Fibroblast of the aortic adventitia (primary cell): ENCODE data around the gene SLX9. TPM values are rescaled to one million over a fixed set of nuclear protein-coding genes. Genes with fewer than 3 reads are reported as not detected.

Source experiments
- DNase-seq: peaks from one replicate; pipeline ENCODE4 v3.0.0-alpha.2; 2010; ENCODE audit warnings: low read depth
- H3K4me3 ChIP-seq: 2 replicates; pipeline ENCODE4 v1.5.1; 2011; ENCODE audit warnings: low read depth, mild to moderate bottlenecking, control low read depth, low read length, moderate library complexity
- total RNA-seq: library from RNA; depleted of rRNA; stranded (reverse); fragments of >200 nt; gene quantifications from 2 replicates; pipeline ENCODE4 v1.2.3, GENCODE V29; 2012; ENCODE audit warnings: low replicate concordance
- TF ChIP-seq, protein P1 (sequence below): IDR thresholded peaks from 2 replicates; pipeline ENCODE4 v1.5.1; 2011; ENCODE audit warnings: mild to moderate bottlenecking, low read length, control low read depth, inconsistent platforms; ENCODE audit not compliant: insufficient read depth

Gene SLX9
- total RNA-seq, 1 donor, result 6.0 TPM

- DNase-seq, result no peak
- TF ChIP-seq, protein P1, sequence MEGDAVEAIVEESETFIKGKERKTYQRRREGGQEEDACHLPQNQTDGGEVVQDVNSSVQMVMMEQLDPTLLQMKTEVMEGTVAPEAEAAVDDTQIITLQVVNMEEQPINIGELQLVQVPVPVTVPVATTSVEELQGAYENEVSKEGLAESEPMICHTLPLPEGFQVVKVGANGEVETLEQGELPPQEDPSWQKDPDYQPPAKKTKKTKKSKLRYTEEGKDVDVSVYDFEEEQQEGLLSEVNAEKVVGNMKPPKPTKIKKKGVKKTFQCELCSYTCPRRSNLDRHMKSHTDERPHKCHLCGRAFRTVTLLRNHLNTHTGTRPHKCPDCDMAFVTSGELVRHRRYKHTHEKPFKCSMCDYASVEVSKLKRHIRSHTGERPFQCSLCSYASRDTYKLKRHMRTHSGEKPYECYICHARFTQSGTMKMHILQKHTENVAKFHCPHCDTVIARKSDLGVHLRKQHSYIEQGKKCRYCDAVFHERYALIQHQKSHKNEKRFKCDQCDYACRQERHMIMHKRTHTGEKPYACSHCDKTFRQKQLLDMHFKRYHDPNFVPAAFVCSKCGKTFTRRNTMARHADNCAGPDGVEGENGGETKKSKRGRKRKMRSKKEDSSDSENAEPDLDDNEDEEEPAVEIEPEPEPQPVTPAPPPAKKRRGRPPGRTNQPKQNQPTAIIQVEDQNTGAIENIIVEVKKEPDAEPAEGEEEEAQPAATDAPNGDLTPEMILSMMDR, result no peak
Observed at GRCh38 chr21:44902268-44903049, 37.4 kb upstream of the SLX9 start.

DNA sequence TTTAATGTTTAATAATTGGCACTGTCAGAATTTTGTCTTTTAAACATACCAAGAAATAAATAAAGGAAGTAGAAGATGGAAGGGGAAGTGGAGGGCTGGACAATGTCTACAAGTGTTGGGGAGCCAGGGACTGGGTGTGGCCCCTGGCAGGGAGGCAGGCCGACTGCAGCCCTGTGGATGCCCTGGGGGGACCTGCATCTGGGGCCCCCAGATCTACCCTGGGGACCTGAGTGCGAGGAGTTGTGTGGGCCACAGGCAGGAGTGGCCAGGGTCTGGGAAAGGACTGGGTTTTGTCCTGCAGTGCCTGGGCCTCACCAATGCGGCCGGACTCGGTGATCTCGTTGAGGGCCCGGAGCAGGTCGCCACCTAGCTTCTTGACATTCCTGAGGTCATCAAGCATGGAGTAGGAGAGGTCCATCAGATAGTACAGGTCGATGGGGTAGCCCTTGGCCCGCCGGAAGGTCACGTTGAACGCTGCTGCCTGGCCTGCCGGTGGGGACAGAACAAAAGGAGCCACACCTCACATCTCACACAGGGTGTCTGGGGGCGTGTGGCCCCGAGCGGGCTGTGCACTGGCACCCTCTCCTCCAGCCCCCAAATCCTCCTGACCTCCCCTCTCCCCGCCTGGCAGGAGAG is 36.7 kb upstream of the SLX9 start:
- no peak overlapping the region for H3K4me3 ChIP-seq
- TF ChIP-seq, protein P1, result no peak
- no peak for DNase-seq

More at GRCh38 chr21:44902268-44903049, 37.4 kb upstream of the SLX9 start:
- H3K4me3 ChIP-seq, result no peak overlapping the region

DNA sequence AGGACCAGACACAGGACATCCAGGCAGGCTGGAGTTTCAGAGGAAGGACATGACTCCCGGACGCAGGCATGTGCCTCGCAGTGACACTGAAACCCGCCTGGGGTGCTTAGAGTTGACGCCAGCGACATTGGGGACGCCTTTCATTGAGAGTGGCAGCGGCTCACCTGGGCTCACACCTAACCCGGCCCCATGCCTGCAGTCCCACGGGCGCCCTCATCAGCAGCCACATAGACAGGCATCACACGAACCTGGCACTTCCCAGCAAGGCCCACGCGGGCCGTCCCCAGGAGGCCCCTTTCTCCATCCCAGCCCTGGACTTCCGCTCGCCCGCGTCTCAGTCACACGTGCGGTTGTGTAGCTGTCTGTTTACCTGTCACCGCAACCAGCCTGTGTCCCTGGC is 36.1 kb upstream of the SLX9 start:
- DNase-seq, result no peak
- no peak overlapping the region for H3K4me3 ChIP-seq
- TF ChIP-seq, protein P1, result no peak

DNA sequence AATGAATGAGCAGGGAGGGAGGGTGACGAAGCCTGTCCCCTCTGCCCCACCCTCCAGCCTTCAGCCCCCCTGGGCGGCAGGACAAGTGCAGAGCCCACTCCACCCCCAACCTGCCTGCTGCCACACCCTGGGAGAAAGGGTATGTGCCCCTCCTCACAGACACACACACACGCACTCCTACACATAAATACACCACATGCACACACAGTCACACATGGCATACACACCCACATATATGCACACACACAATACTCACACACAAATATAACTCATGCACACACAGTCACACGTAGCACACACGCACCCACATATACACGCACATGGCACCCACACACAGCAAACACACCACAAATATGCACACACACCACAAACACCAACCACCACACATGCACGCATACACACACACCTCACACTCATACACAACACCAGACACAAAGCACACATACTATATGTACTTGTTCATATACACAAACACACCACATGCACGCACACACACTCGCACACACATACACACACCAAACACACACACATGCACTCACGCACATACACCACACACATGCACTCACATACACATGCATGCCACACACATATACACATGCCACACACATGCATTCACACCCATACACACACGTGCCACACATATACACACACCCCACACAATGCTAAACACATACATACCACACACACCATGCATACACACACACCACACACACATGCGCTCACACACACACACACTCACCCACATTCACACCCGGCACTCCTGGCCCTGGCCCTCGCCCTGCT is 35.5 kb upstream of the SLX9 start:
- TF ChIP-seq, protein P1, result no peak
- no peak overlapping the region for H3K4me3 ChIP-seq
- no peak for DNase-seq

DNA sequence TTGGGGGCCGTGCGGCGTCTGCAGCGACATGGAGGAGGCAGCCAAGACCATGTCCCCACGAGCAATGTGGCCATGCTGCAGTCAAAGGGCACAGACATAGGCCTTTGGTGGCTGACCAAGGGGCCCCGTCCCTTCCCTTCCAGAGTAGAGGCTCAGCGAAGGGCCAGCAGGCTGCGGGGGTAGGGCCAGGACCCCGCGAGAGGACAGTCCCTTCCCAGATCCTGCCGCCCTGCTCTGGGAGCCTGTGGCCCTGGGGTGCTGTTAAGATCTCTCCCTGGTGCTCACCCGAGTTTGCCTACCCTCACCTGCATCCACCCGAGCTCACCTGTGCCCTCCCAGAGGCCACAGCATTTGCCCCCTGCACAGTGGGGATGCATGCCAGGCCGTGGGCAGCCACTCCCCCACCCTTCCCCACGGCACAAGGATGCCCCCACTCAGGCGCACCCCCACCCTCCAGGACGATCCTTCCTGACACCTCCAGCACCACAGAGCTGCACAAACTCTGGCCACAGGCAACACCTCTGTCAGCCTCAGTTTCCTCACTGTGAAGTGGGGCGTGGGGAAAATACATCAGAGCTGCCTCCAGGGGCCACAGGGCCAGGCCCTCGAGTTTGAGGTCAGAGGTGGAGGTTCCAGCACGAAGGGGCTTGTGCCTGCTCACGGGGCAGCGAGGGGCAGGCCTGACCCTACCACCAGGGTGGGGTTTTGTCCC is 34.7 kb upstream of the SLX9 start:
- DNase-seq, result no peak
- TF ChIP-seq, protein P1, result no peak
- H3K4me3 ChIP-seq, result no peak overlapping the region

GRCh38 chr21:44905728-44906090 is 34.1 kb upstream of the SLX9 start:
- H3K4me3 ChIP-seq, result no peak overlapping the region
- TF ChIP-seq, protein P1, result no peak
- no peak for DNase-seq
